Neural crest cell (in vitro differentiated cells): ENCODE data around the gene PEX13. TPM values are rescaled to one million over a fixed set of nuclear protein-coding genes. Genes with fewer than 3 reads are reported as not detected.

Experiments
- DNase-seq: peaks from one replicate; pipeline ENCODE4 v3.0.0; 2021; ENCODE audit warnings: low read depth, mixed read lengths, low spot score
- H3K27ac Mint-ChIP-seq: one replicate; pipeline ENCODE4 v1.8.0; 2021; ENCODE audit warnings: mild to moderate bottlenecking, mixed read lengths; ENCODE audit not compliant: unreplicated experiment
- H3K27me3 Mint-ChIP-seq: 2 replicates; pipeline ENCODE4 v1.8.0; 2021; ENCODE audit warnings: low read depth, mild to moderate bottlenecking, mixed read lengths
- H3K36me3 Mint-ChIP-seq: 2 replicates; pipeline ENCODE4 v1.8.0; 2021; ENCODE audit warnings: low read depth, mild to moderate bottlenecking, mixed read lengths
- H3K4me1 Mint-ChIP-seq: 2 replicates; pipeline ENCODE4 v1.8.0; 2021; ENCODE audit warnings: mixed read lengths
- H3K4me3 Mint-ChIP-seq: one replicate; pipeline ENCODE4 v1.8.0; 2021; ENCODE audit warnings: mild to moderate bottlenecking, mixed read lengths
- H3K9me3 Mint-ChIP-seq: 2 replicates; pipeline ENCODE4 v1.8.0; 2021; ENCODE audit warnings: mixed read lengths
- total RNA-seq: library from RNA; stranded (reverse); gene quantifications from 2 replicates; pipeline ENCODE4 v1.2.1, GENCODE V29; 2021
- TF ChIP-seq, protein P1 (sequence below): fragments of 200-600 bp; sonication (generic); conservative IDR thresholded peaks from 2 replicates; pipeline ENCODE4 v1.5.0; 2021; ENCODE audit warnings: antibody characterized with exemption, mild to moderate bottlenecking

PEX13 gene
- total RNA-seq, 1 donor from 2014 or later: 26.9 TPM

DNA sequence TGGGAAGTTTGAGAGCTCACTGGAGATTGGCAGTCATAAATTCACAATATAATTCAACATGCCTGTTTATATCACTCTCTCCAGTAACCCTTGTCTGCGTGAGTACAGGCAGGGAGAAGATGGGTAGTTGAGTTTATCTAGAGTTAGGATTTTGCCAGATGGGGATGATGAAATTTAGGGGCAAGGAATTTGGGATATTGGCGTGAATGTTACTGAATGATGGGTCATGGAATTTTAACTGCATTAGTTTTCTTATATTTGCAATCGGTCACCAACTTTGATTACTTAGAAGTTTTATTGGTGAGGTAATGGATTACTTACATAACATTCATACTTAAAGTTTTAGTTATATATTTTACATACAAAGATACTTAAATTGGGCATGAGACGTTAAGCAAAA is 83.3 kb downstream of the PEX13 start:
- peaks cover 24% of the 10 kb centered on the region for H3K36me3 Mint-ChIP-seq
- no peaks in the 10 kb centered on the region for H3K4me1 Mint-ChIP-seq
- H3K27me3 Mint-ChIP-seq: no peaks in the 10 kb centered on the region
- TF ChIP-seq, protein P1, sequence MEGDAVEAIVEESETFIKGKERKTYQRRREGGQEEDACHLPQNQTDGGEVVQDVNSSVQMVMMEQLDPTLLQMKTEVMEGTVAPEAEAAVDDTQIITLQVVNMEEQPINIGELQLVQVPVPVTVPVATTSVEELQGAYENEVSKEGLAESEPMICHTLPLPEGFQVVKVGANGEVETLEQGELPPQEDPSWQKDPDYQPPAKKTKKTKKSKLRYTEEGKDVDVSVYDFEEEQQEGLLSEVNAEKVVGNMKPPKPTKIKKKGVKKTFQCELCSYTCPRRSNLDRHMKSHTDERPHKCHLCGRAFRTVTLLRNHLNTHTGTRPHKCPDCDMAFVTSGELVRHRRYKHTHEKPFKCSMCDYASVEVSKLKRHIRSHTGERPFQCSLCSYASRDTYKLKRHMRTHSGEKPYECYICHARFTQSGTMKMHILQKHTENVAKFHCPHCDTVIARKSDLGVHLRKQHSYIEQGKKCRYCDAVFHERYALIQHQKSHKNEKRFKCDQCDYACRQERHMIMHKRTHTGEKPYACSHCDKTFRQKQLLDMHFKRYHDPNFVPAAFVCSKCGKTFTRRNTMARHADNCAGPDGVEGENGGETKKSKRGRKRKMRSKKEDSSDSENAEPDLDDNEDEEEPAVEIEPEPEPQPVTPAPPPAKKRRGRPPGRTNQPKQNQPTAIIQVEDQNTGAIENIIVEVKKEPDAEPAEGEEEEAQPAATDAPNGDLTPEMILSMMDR: no peak
- no peak overlapping the region for H3K4me3 Mint-ChIP-seq
- no peak for DNase-seq
- H3K27ac Mint-ChIP-seq: no peak overlapping the region
- H3K9me3 Mint-ChIP-seq: no peaks in the 10 kb centered on the region

Other genes starting within 250 kb of the PEX13 start
- 8.7 and 9.8 TPM in 2 replicates for gene REL, start 136.1 kb upstream of the PEX13 start, total RNA-seq
- 4.6 and 5.0 TPM in 2 replicates for gene PUS10, start 535 bp downstream of the PEX13 start, total RNA-seq
- gene SANBR, start 48.2 kb downstream of the PEX13 start, total RNA-seq: 30.3 and 33.3 TPM in 2 replicates
- gene C2orf74, start 144.5 kb downstream of the PEX13 start, total RNA-seq: 9.0 and 10.0 TPM in 2 replicates